Liver (tissue), 9 donors: Measurements from ENCODE around the gene TMEM120B. TPM values are rescaled to one million over a fixed set of nuclear protein-coding genes. Genes with fewer than 3 reads are reported as not detected.

ENCODE experiments used
- DNase-seq: peaks from one replicate; pipeline ENCODE4 v3.0.0-alpha.2; 2017; ENCODE audit warnings: low spot score
- H3K27ac ChIP-seq, 2 donors: one replicate each; pipeline ENCODE4 v1.7.0; 2013; ENCODE audit warnings: inconsistent platforms in 2 of 2, low read length in 2 of 2, control low read depth in 1 of 2, low read depth in 1 of 2, mild to moderate bottlenecking in 1 of 2
- H3K27me3 ChIP-seq, 4 donors: one replicate each; pipeline versions ENCODE4 v1.6.1 to v1.7.0; 2013; ENCODE audit warnings: low read length in 3 of 4, inconsistent platforms in 1 of 4, mild to moderate bottlenecking in 1 of 4, moderate library complexity in 1 of 4; ENCODE audit not compliant: control insufficient read depth in 4 of 4, insufficient read depth in 4 of 4
- H3K36me3 ChIP-seq, 4 donors: one replicate each; pipeline versions ENCODE4 v1.6.1 to v1.7.0; 2013; ENCODE audit warnings: low read length in 3 of 4, mild to moderate bottlenecking in 3 of 4, low read depth in 1 of 4, moderate library complexity in 1 of 4; ENCODE audit not compliant: control insufficient read depth in 4 of 4, insufficient read depth in 3 of 4
- H3K4me1 ChIP-seq, 4 donors: one replicate each; pipeline versions ENCODE4 v1.6.1 to v1.7.0; 2013; ENCODE audit warnings: low read length in 3 of 4, mild to moderate bottlenecking in 3 of 4, moderate library complexity in 1 of 4; ENCODE audit not compliant: control insufficient read depth in 4 of 4, insufficient read depth in 4 of 4
- H3K4me3 ChIP-seq, 3 donors: one replicate each; pipeline versions ENCODE4 v1.6.1 to v1.7.0; 2013; ENCODE audit warnings: low read length in 3 of 3, control low read depth in 1 of 3, low read depth in 1 of 3, mild to moderate bottlenecking in 1 of 3
- H3K9ac ChIP-seq, 2 donors: one replicate each; pipeline ENCODE4 v1.7.0; 2013; ENCODE audit warnings: low read length in 2 of 2, mild to moderate bottlenecking in 2 of 2, moderate library complexity in 2 of 2, control low read depth in 1 of 2, low read depth in 1 of 2
- H3K9me3 ChIP-seq, 4 donors: one replicate each; pipeline versions ENCODE4 v1.6.1 to v1.7.0; 2013; ENCODE audit warnings: low read length in 3 of 4; ENCODE audit not compliant: control insufficient read depth in 4 of 4
- EGR1 ChIP-seq, 2 donors: IDR thresholded peaks; 2 replicates each; pipeline ENCODE4 v1.6.1; 2016 to 2018; ENCODE audit warnings: antibody characterized with exemption in 2 of 2, low read depth in 2 of 2
- FOXA1 ChIP-seq: IDR thresholded peaks from 2 replicates; pipeline ENCODE4 v1.6.1; 2016; ENCODE audit warnings: antibody characterized with exemption
- FOXA2 ChIP-seq: IDR thresholded peaks from 2 replicates; pipeline ENCODE4 v1.6.1; 2016; ENCODE audit warnings: antibody characterized with exemption
- HNF4A ChIP-seq, 2 donors: conservative IDR thresholded peaks; 2 replicates each; pipeline ENCODE4 v1.6.1; 2016; ENCODE audit warnings: antibody characterized with exemption in 2 of 2, mild to moderate bottlenecking in 2 of 2
- HNF4G ChIP-seq: IDR thresholded peaks from 2 replicates; pipeline ENCODE4 v1.6.1; 2016; ENCODE audit warnings: antibody characterized with exemption
- JUND ChIP-seq, 2 donors: IDR thresholded peaks; 2 replicates each; pipeline ENCODE4 v1.6.1; 2016; ENCODE audit warnings: antibody characterized with exemption in 2 of 2
- MAX ChIP-seq: IDR thresholded peaks from 2 replicates; pipeline ENCODE4 v1.6.1; 2016; ENCODE audit warnings: antibody characterized with exemption
- NR2F2 ChIP-seq: IDR thresholded peaks from 2 replicates; pipeline ENCODE4 v1.6.1; 2016; ENCODE audit warnings: antibody characterized with exemption
- RXRA ChIP-seq, 2 donors: IDR thresholded peaks; 2 replicates each; pipeline ENCODE4 v1.6.1; 2017 to 2018; ENCODE audit warnings: antibody characterized with exemption in 2 of 2, mild to moderate bottlenecking in 1 of 2
- SP1 ChIP-seq: IDR thresholded peaks from 2 replicates; pipeline ENCODE4 v1.6.1; 2018; ENCODE audit warnings: antibody characterized with exemption, mild to moderate bottlenecking
- TAF1 ChIP-seq: conservative IDR thresholded peaks from 2 replicates; pipeline ENCODE4 v1.6.1; 2016; ENCODE audit warnings: antibody characterized with exemption, mild to moderate bottlenecking
- YY1 ChIP-seq: IDR thresholded peaks from 2 replicates; pipeline ENCODE4 v1.6.1; 2016; ENCODE audit warnings: antibody characterized with exemption, mild to moderate bottlenecking
- WGBS: extraction: QIAGEN DNeasy Blood & Tissue Kit; methylation state at CpG from one replicate; pipeline ENCODE4 v1.1.7; 2013; 5-methylcytosine and 5-hydroxymethylcytosine counted together
- polyA plus RNA-seq, 2 donors: library from polyadenylated mRNA; stranded (reverse) in 1 of 2; unstranded in 1 of 2; fragments of 200-250 nt in 1 of 2; fragments of >200 nt in 1 of 2; fragmentation: Nextera tagmentation in 1 of 2; extraction: Ambion mirVana in 1 of 2; gene quantifications; one replicate each; pipeline versions ENCODE4 v1.2.1 to v1.2.3, GENCODE V29; 2013 to 2015
- total RNA-seq, 2 donors: library from RNA; depleted of rRNA; stranded (reverse); fragments of >200 nt; gene quantifications; one replicate each; pipeline ENCODE4 v1.2.3, GENCODE V29; 2014
- TF ChIP-seq, protein P1 (sequence below): IDR thresholded peaks from 2 replicates; pipeline ENCODE4 v1.6.1; 2016; ENCODE audit warnings: antibody characterized with exemption
- TF ChIP-seq, protein P2 (sequence below): IDR thresholded peaks from 2 replicates; pipeline ENCODE4 v1.6.1; 2016; ENCODE audit warnings: antibody characterized with exemption
- TF ChIP-seq, protein P3 (sequence below): IDR thresholded peaks from 2 replicates; pipeline ENCODE4 v1.6.1; 2016; ENCODE audit warnings: antibody characterized with exemption, mild to moderate bottlenecking
- donor health status: healthy.
- donor health status: healthy.
- donor health status: healthy.
- donor health status: healthy.
- donor health status: healthy.

TMEM120B gene
- total and polyA plus RNA-seq, 4 donors: 1.6 to 9.2 (median 3.4) TPM

GRCh38 chr12:121807642-121808347 is 95.2 kb downstream of the TMEM120B start:
- TF ChIP-seq RXRA (IDR thresholded peaks at IDR 0.05): no peak
- TF ChIP-seq MAX: no peak
- no peak for TF ChIP-seq JUND (IDR thresholded peaks at IDR 0.05)
- no peak for TF ChIP-seq EGR1 (IDR thresholded peaks at IDR 0.05; ENCODE audit: low read depth in 2 of 2)
- TF ChIP-seq HNF4A (conservative IDR thresholded peaks at IDR 0.05): no peak
- TF ChIP-seq, protein P1, sequence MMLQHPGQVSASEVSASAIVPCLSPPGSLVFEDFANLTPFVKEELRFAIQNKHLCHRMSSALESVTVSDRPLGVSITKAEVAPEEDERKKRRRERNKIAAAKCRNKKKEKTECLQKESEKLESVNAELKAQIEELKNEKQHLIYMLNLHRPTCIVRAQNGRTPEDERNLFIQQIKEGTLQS: no peak
- TF ChIP-seq, protein P2, sequence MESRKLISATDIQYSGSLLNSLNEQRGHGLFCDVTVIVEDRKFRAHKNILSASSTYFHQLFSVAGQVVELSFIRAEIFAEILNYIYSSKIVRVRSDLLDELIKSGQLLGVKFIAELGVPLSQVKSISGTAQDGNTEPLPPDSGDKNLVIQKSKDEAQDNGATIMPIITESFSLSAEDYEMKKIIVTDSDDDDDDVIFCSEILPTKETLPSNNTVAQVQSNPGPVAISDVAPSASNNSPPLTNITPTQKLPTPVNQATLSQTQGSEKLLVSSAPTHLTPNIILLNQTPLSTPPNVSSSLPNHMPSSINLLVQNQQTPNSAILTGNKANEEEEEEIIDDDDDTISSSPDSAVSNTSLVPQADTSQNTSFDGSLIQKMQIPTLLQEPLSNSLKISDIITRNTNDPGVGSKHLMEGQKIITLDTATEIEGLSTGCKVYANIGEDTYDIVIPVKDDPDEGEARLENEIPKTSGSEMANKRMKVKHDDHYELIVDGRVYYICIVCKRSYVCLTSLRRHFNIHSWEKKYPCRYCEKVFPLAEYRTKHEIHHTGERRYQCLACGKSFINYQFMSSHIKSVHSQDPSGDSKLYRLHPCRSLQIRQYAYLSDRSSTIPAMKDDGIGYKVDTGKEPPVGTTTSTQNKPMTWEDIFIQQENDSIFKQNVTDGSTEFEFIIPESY: no peak
- no peak for TF ChIP-seq FOXA1
- no peak for TF ChIP-seq YY1
- TF ChIP-seq TAF1: no peak
- TF ChIP-seq FOXA2: no peak
- no peak for TF ChIP-seq SP1
- no peak for DNase-seq
- Histone ChIP-seq H3K4me3 (peak overlapping the region in 1 of 3 donors; percentile 93), H3K4me1 (peaks cover 9 to 66% (median 44%) of the 10 kb centered on the region in 4 donors), H3K27ac (no peak overlapping the region), H3K36me3 (peaks cover 9 to 19% (median 17%) of the 10 kb centered on the region in 4 donors), H3K9ac (no peak overlapping the region), H3K9me3 (no peaks in the 10 kb centered on the region), H3K27me3 (no peaks in the 10 kb centered on the region)
- WGBS: 66% methylated on average over 14 of the region's 14 CpGs

GRCh38 chr12:121808623-121809022 is 96.1 kb downstream of the TMEM120B start:
- Histone ChIP-seq H3K27ac (no peak overlapping the region), H3K36me3 (peaks cover 14 to 20% (median 18%) of the 10 kb centered on the region in 4 donors), H3K27me3 (no peaks in the 10 kb centered on the region), H3K9me3 (no peaks in the 10 kb centered on the region), H3K4me3 (no peak overlapping the region), H3K4me1 (peaks cover 9 to 74% (median 52%) of the 10 kb centered on the region in 4 donors), H3K9ac (no peak overlapping the region)
- TF ChIP-seq HNF4G: no peak
- no peak for TF ChIP-seq MAX
- TF ChIP-seq SP1: no peak
- no peak for TF ChIP-seq NR2F2
- TF ChIP-seq, protein P2: no peak
- TF ChIP-seq, protein P3, sequence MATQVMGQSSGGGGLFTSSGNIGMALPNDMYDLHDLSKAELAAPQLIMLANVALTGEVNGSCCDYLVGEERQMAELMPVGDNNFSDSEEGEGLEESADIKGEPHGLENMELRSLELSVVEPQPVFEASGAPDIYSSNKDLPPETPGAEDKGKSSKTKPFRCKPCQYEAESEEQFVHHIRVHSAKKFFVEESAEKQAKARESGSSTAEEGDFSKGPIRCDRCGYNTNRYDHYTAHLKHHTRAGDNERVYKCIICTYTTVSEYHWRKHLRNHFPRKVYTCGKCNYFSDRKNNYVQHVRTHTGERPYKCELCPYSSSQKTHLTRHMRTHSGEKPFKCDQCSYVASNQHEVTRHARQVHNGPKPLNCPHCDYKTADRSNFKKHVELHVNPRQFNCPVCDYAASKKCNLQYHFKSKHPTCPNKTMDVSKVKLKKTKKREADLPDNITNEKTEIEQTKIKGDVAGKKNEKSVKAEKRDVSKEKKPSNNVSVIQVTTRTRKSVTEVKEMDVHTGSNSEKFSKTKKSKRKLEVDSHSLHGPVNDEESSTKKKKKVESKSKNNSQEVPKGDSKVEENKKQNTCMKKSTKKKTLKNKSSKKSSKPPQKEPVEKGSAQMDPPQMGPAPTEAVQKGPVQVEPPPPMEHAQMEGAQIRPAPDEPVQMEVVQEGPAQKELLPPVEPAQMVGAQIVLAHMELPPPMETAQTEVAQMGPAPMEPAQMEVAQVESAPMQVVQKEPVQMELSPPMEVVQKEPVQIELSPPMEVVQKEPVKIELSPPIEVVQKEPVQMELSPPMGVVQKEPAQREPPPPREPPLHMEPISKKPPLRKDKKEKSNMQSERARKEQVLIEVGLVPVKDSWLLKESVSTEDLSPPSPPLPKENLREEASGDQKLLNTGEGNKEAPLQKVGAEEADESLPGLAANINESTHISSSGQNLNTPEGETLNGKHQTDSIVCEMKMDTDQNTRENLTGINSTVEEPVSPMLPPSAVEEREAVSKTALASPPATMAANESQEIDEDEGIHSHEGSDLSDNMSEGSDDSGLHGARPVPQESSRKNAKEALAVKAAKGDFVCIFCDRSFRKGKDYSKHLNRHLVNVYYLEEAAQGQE: no peak
- no peak for TF ChIP-seq YY1
- TF ChIP-seq, protein P1: no peak
- DNase-seq: no peak
- WGBS: 62% methylated on average over 8 of the region's 8 CpGs
